CD14-positive monocyte (primary cell): ENCODE results near the gene KCNG1. TPM values are rescaled to one million over a fixed set of nuclear protein-coding genes. Genes with fewer than 3 reads are reported as not detected.
A peak's percentile ranks its signal among the peaks of the same experiment; 100 is the strongest.

Source experiments
- DNase-seq, 3 donors: peaks; one replicate each; pipeline ENCODE4 v3.0.0-alpha.2; 2011 to 2022
- H2AFZ ChIP-seq: 2 replicates; pipeline ENCODE4 v1.6.0; 2012; ENCODE audit warnings: mild to moderate bottlenecking, low read depth, low read length, inconsistent platforms; ENCODE audit not compliant: insufficient read depth, poor library complexity, severe bottlenecking
- H3K27ac ChIP-seq, 2 donors: 1 replicate in 1 of 2; 2 replicates in 1 of 2; pipeline ENCODE4 v1.5.1; 2012 to 2013; ENCODE audit warnings: low read length in 2 of 2, control low read depth in 1 of 2, inconsistent platforms in 1 of 2, low read depth in 1 of 2, mild to moderate bottlenecking in 1 of 2
- H3K27me3 ChIP-seq, 2 donors: one replicate each; pipeline versions ENCODE4 v1.6.0 to v1.6.1; 2011 to 2013; ENCODE audit warnings: low read length in 2 of 2; ENCODE audit not compliant: control insufficient read depth in 2 of 2, insufficient read depth in 2 of 2
- H3K36me3 ChIP-seq, 2 donors: replicated peaks in 1 of 2; 1 replicate in 1 of 2; 2 replicates in 1 of 2; pipeline versions ENCODE4 v1.5.1 to v1.6.1; 2012 to 2013; ENCODE audit warnings: low read length in 2 of 2, control low read depth in 1 of 2, inconsistent platforms in 1 of 2, mild to moderate bottlenecking in 1 of 2; ENCODE audit not compliant: insufficient read depth in 2 of 2, control insufficient read depth in 1 of 2
- H3K4me1 ChIP-seq, 2 donors: 1 replicate in 1 of 2; 2 replicates in 1 of 2; pipeline versions ENCODE4 v1.5.1 to v1.6.1; 2012 to 2013; ENCODE audit warnings: low read length in 2 of 2, control low read depth in 1 of 2, inconsistent platforms in 1 of 2, mild to moderate bottlenecking in 1 of 2, moderate library complexity in 1 of 2; ENCODE audit not compliant: insufficient read depth in 2 of 2, control insufficient read depth in 1 of 2
- H3K4me2 ChIP-seq: replicated peaks from 2 replicates; pipeline ENCODE3; 2012; ENCODE audit warnings: low read length, moderate library complexity, mild to moderate bottlenecking; ENCODE audit not compliant: poor library complexity, severe bottlenecking; ENCODE audit errors: extremely low read depth
- H3K4me3 ChIP-seq, 3 experiments: fragments of 200-600 bp in 1 of 3; sonication (generic) in 1 of 3; replicated peaks in 1 of 3; 1 replicate in 2 of 3; 2 replicates in 1 of 3; pipeline ENCODE4 v1.5.1; 2011 to 2013; ENCODE audit warnings: low read length in 3 of 3, mild to moderate bottlenecking in 3 of 3, control low read depth in 2 of 3, low read depth in 2 of 3, inconsistent platforms in 1 of 3, moderate library complexity in 1 of 3
- H3K79me2 ChIP-seq: 2 replicates; pipeline ENCODE4 v1.6.0; 2012; ENCODE audit warnings: mild to moderate bottlenecking, control low read depth, inconsistent platforms, low read length, moderate library complexity; ENCODE audit not compliant: insufficient read depth
- H3K9ac ChIP-seq: 2 replicates; pipeline ENCODE4 v1.6.0; 2017; ENCODE audit warnings: low read length, mild to moderate bottlenecking; ENCODE audit not compliant: insufficient read depth, poor library complexity, severe bottlenecking
- H3K9me3 ChIP-seq, 2 donors: replicated peaks in 1 of 2; 1 replicate in 1 of 2; 2 replicates in 1 of 2; pipeline versions ENCODE4 v1.5.1 to v1.6.1; 2012 to 2013; ENCODE audit warnings: low read length in 2 of 2, control low read depth in 1 of 2; ENCODE audit not compliant: control insufficient read depth in 1 of 2, insufficient read depth in 1 of 2
- H4K20me1 ChIP-seq: 2 replicates; pipeline ENCODE4 v1.6.0; 2012; ENCODE audit warnings: mild to moderate bottlenecking, low read length, control low read depth, moderate library complexity; ENCODE audit not compliant: insufficient read depth
- H3K27ac Mint-ChIP-seq, 7 donors: one replicate each; pipeline ENCODE4 v1.8.0; 2020; ENCODE audit warnings: mild to moderate bottlenecking in 7 of 7, mixed read lengths in 7 of 7, moderate library complexity in 6 of 7, inconsistent platforms in 2 of 7
- H3K27me3 Mint-ChIP-seq, 3 donors: one replicate each; pipeline ENCODE4 v1.8.0; 2021 to 2022; ENCODE audit warnings: low read depth in 3 of 3, mild to moderate bottlenecking in 3 of 3, mixed read lengths in 3 of 3, moderate library complexity in 3 of 3, inconsistent platforms in 1 of 3
- H3K36me3 Mint-ChIP-seq, 2 donors: one replicate each; pipeline ENCODE4 v1.8.0; 2020; ENCODE audit warnings: mixed read lengths in 2 of 2, inconsistent platforms in 1 of 2, mild to moderate bottlenecking in 1 of 2
- H3K4me1 Mint-ChIP-seq: one replicate; pipeline ENCODE4 v1.8.0; 2020; ENCODE audit warnings: mild to moderate bottlenecking, mixed read lengths
- H3K4me3 Mint-ChIP-seq, 2 donors: one replicate each; pipeline ENCODE4 v1.8.0; 2020; ENCODE audit warnings: mild to moderate bottlenecking in 2 of 2, mixed read lengths in 2 of 2, moderate library complexity in 1 of 2
- H3K9me3 Mint-ChIP-seq, 7 donors: one replicate each; pipeline ENCODE4 v1.8.0; 2020 to 2022; ENCODE audit warnings: mixed read lengths in 7 of 7, mild to moderate bottlenecking in 6 of 7, moderate library complexity in 6 of 7, inconsistent platforms in 2 of 7
- CTCF ChIP-seq: fragments of 200-600 bp; IDR thresholded peaks from one replicate; pipeline ENCODE4 v1.8.0; 2022; ENCODE audit warnings: antibody characterized with exemption, mild to moderate bottlenecking
- WGBS: methylation state at CpG from one replicate; pipeline ENCODE4 v1.1.5; 2013; ENCODE audit warnings: missing lambda C conversion rate; ENCODE audit not compliant: insufficient coverage; 5-methylcytosine and 5-hydroxymethylcytosine counted together
- intact Hi-C, 2 donors: fragments of 100-400 bp; cut with micrococcal nuclease; formaldehyde crosslinking; loops; one replicate each; pipeline versions ENCODE4 v1.15.0 to v1.15.1; 2023
- polyA minus RNA-seq: library from RNA; depleted of rRNA, polyadenylated mRNA; stranded (reverse); fragments of >200 nt; gene quantifications from 2 replicates; pipeline ENCODE4 v1.2.3, GENCODE V29; 2012
- polyA plus RNA-seq, 3 donors: library from polyadenylated mRNA; depleted of rRNA in 1 of 3; unstranded in 2 of 3; stranded (reverse) in 1 of 3; fragments of 300-500 nt in 2 of 3; fragments of >200 nt in 1 of 3; fragmentation: Illumina TruSeq in 2 of 3; gene quantifications; 1 replicate in 2 of 3; 2 replicates in 1 of 3; pipeline ENCODE4 v1.2.3, GENCODE V29; 2012 to 2021
- total RNA-seq, 12 experiments: library from RNA in 1 of 12; stranded (reverse) in 1 of 12; fragments of 120-200 nt in 1 of 12; gene quantifications; one replicate each; pipeline ENCODE4 v1.2.4 and lab custom pipeline; 2013 to 2026; ENCODE audit warnings: mixed read lengths in 6 of 12, inconsistent platforms in 1 of 12

KCNG1 gene
- 0.23 TPM for total RNA-seq (2013)
- under 1 TPM in 1 of 3 donors, not detected in 2; 0.04 TPM for polyA plus RNA-seq
- 0.28 TPM in 1 of 2 replicates, not detected in the other for polyA minus RNA-seq
- total RNA-seq (lab: John Stamatoyannopoulos, UW) = 0 to 1.4 (median 0.17) reads per million in 11 experiments

GRCh38 chr20:51022803-51023616 is at the start of gene KCNG1:
Gene KCNG1, minus strand, starts transcription at chr20:51023107. Its CDS starts 12,769 bp downstream, at chr20:51010338.
- Histone ChIP-seq H4K20me1 (no peaks in the 10 kb centered on the region), H3K9ac (no peak within 1 kb of the TSS), H2AFZ (peak within 1 kb of the TSS; percentile 56), H3K4me2 (peak within 1 kb of the TSS; percentile 65), H3K79me2 (no peaks in the 10 kb centered on the region), H3K4me1 (peaks cover 6 to 27% of the 10 kb centered on the region in 2 donors), H3K27me3 (peaks cover 33 to 67% of the 10 kb centered on the region in 2 donors), H3K4me3 (peak within 1 kb of the TSS in 1 of 3 experiments; percentile 60), H3K9me3 (peaks cover 0 to 12% of the 10 kb centered on the region in 2 donors), H3K36me3 (no peaks in the 10 kb centered on the region), H3K27ac (no peak within 1 kb of the TSS)
- H3K27me3 Mint-ChIP-seq = peaks cover 70 to 87% (median 80%) of the 10 kb centered on the region in 3 donors
- peak; percentile 1 to 10 (median 8) for DNase-seq
- no peak for TF ChIP-seq CTCF
- intact Hi-C loops = no loop called here
- H3K27ac Mint-ChIP-seq = peak within 1 kb of the TSS in 1 of 7 donors; percentile 74
- H3K4me3 Mint-ChIP-seq = peak within 1 kb of the TSS; percentile 72 to 84
- H3K36me3 Mint-ChIP-seq = no peaks in the 10 kb centered on the region
- H3K9me3 Mint-ChIP-seq = peaks cover 0 to 11% (median 0%) of the 10 kb centered on the region in 7 donors
- under 1% methylated on average over 108 of the region's 108 CpGs for WGBS
- peaks cover 22% of the 10 kb centered on the region for H3K4me1 Mint-ChIP-seq

- Mint-ChIP-seq H3K27me3 (peaks cover 7 to 12% (median 8%) of the 10 kb centered on the region in 3 donors), H3K9me3 (peaks cover 0 to 4% (median 2%) of the 10 kb centered on the region in 7 donors), H3K36me3 (no peaks in the 10 kb centered on the region), H3K4me3 (no peak overlapping the region), H3K4me1 (no peaks in the 10 kb centered on the region), H3K27ac (no peak overlapping the region)
- no peak for TF ChIP-seq CTCF
- Histone ChIP-seq H3K4me1 (no peaks in the 10 kb centered on the region), H3K9me3 (no peaks in the 10 kb centered on the region), H3K27ac (no peak overlapping the region), H3K4me3 (no peak overlapping the region), H3K27me3 (peaks cover 5% of the 10 kb centered on the region in 2 donors), H2AFZ (no peak overlapping the region), H4K20me1 (no peaks in the 10 kb centered on the region), H3K4me2 (no peak overlapping the region), H3K79me2 (no peaks in the 10 kb centered on the region), H3K9ac (no peak overlapping the region), H3K36me3 (no peaks in the 10 kb centered on the region)
- intact Hi-C loops = no loop called here
- no CpG with 5 or more reads among the region's 4 CpGs for WGBS
- no peak for DNase-seq
These were observed 47.7 kb upstream of the KCNG1 start for GRCh38 chr20:51070621-51071020.
